ENCODE results near the gene GRAMD4.

GRAMD4 gene

DNA sequence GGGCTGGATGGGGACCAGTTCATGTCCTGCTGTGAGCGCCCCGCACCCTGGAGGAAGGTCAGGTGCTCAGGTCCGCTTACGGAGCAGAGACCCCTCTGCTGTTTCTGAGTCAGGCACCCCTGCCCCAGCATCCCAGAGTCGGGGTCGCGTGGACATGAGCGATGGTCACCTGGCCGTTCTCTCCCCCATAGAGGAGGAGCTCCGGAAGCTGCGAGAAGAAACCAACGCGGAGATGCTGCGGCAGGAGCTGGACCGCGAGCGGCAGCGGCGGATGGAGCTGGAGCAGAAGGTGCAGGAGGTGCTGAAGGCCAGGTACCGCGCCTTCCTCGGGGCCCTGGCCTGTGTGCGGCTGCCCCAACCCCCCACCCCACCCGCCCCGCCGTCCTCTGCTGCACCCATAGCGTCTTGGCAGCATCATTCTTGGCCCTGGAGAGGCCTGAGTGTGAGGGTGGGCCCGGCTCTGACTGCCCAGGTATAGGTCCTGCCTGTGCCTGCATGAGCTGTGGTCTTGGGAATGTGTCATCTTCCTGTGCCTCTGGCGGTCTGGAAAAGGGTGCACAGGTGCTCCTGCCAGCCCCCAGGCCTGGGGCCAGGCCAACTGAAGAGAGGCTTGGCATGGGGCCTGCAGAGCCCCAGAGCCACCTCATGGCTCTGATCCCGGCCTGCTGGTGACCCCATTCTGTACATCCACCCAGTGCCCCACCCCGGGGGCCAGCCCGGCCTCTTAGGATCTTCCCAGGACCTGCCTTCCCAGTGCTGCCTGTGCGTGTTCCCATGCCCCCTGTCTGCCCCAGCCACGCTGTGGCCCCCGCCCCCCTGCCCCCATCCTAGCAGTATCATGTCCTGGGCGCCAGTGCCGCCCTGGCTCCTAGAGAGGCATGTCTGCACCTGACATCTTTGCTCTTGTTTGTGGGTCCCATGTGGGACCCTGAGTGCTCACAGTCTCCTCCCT lies 38.1 kb downstream of the GRAMD4 start:
- no peaks in the 10 kb centered on the region for H3K9me3 Mint-ChIP-seq
- no peaks in the 10 kb centered on the region for H3K27me3 Mint-ChIP-seq
- peaks cover 36% of the 10 kb centered on the region for H3K4me1 Mint-ChIP-seq
- ATAC-seq: no peak
- H3K27ac Mint-ChIP-seq: peak overlapping the region; percentile 25
- peaks cover 27% of the 10 kb centered on the region for H3K36me3 Mint-ChIP-seq
- H3K4me3 Mint-ChIP-seq: no peak overlapping the region

DNA sequence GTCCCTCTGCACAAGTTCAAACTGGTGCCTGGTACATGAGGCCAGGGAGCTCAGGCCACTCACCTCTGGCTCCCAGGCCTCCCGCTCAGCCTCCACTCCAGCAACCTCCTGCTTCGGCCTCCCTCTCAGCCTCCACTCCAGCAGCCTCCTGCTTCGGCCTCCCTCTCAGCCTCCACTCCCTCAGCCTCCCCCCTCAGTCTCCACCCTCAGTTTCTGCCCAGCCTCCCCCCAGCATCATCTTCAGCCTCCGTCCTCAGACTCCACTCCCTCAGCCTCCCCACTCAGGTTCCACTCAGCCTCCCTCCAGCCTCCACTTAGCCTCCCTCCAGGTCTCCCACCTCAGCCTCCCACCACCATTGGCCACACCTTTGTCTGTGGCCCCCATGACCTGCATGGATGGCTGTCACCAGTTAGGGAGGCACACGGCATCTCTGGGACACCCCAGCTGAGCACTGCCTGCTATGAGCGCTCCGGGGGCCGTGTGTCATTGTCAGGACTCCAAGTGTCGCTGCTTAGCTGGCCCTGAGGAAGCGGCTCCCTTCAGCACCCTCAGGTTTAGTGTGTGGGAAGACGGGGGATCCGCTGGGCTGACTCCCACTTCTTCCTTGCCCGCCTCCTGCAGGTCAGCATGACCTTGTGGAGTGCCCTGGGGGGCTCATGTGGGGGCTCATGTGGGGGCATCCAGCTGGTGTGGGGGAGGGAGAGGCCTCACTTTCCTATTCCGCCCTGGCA lies 39.0 kb downstream of the GRAMD4 start:
- Mint-ChIP-seq H3K36me3 (peaks cover 32% of the 10 kb centered on the region), H3K27me3 (no peaks in the 10 kb centered on the region), H3K4me1 (peaks cover 30% of the 10 kb centered on the region), H3K4me3 (no peak overlapping the region), H3K9me3 (no peaks in the 10 kb centered on the region), H3K27ac (peak overlapping the region; percentile 25)
- no peak for ATAC-seq

DNA sequence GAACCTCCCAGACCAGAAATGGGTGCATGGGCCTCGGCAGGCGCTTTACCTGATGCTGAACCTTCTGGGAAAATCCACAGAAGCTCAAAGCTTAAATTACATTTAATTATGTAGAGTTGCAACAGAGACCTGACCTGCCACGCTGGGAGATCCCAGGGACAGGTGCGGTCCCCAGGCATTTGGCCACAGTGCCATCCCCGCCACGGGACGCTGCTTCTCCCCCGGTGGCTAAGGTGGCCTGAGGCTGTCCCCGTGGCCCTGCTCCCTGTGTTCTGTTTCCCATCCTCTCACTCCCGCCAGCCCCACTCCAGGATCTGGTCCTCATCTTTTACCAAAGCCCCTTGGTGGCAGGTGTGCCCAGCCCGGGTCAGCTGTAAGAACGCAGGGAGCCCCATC lies 39.6 kb downstream of the GRAMD4 start:
- ATAC-seq: no peak
- H3K27me3 Mint-ChIP-seq: no peaks in the 10 kb centered on the region
- H3K4me3 Mint-ChIP-seq: no peak overlapping the region
- H3K27ac Mint-ChIP-seq: peak overlapping the region; percentile 51
- H3K36me3 Mint-ChIP-seq: peaks cover 33% of the 10 kb centered on the region
- peaks cover 25% of the 10 kb centered on the region for H3K4me1 Mint-ChIP-seq
- H3K9me3 Mint-ChIP-seq: no peaks in the 10 kb centered on the region

- no peak for ATAC-seq
- Mint-ChIP-seq H3K27me3 (no peaks in the 10 kb centered on the region), H3K4me1 (peaks cover 23% of the 10 kb centered on the region), H3K9me3 (no peaks in the 10 kb centered on the region), H3K4me3 (no peak overlapping the region), H3K27ac (peak overlapping the region; percentile 51), H3K36me3 (peaks cover 38% of the 10 kb centered on the region)
Measured at GRCh38 chr22:46660604-46661201, 40.5 kb downstream of the GRAMD4 start.

GRCh38 chr22:46661221-46661851 lies 41.1 kb downstream of the GRAMD4 start:
- H3K4me1 Mint-ChIP-seq: peaks cover 23% of the 10 kb centered on the region
- no peaks in the 10 kb centered on the region for H3K9me3 Mint-ChIP-seq
- H3K4me3 Mint-ChIP-seq: no peak overlapping the region
- H3K27ac Mint-ChIP-seq: peak overlapping the region; percentile 51
- H3K36me3 Mint-ChIP-seq: peaks cover 43% of the 10 kb centered on the region
- no peaks in the 10 kb centered on the region for H3K27me3 Mint-ChIP-seq
- no peak for ATAC-seq

DNA sequence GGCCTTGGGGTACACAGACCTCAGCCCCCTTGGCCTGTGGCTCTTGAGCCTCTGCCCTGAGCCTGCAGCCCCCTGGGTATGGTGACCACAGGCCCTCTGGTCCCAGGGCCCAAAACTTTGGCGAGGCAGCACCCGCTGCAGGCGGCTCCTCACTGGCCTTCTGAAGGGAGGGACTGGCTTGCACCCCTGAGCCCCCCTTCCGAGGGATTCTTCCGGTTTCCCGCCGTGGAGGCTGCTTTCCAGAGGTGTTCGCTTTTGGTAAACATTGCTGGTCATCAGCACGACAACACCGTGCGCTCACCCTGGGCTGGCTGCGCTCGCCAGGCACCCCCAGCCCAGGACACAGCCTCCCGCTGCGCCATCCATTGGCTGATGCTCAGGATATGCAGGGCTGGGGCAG lies 42.0 kb downstream of the GRAMD4 start:
- ATAC-seq: no peak
- Mint-ChIP-seq H3K4me1 (peaks cover 23% of the 10 kb centered on the region), H3K9me3 (no peaks in the 10 kb centered on the region), H3K4me3 (no peak overlapping the region), H3K36me3 (peaks cover 48% of the 10 kb centered on the region), H3K27me3 (no peaks in the 10 kb centered on the region), H3K27ac (no peak overlapping the region)

GRCh38 chr22:46663001-46663400 lies 42.8 kb downstream of the GRAMD4 start:
- peaks cover 23% of the 10 kb centered on the region for H3K4me1 Mint-ChIP-seq
- H3K27ac Mint-ChIP-seq: no peak overlapping the region
- peaks cover 48% of the 10 kb centered on the region for H3K36me3 Mint-ChIP-seq
- H3K27me3 Mint-ChIP-seq: no peaks in the 10 kb centered on the region
- ATAC-seq: no peak
- no peak overlapping the region for H3K4me3 Mint-ChIP-seq
- no peaks in the 10 kb centered on the region for H3K9me3 Mint-ChIP-seq

DNA sequence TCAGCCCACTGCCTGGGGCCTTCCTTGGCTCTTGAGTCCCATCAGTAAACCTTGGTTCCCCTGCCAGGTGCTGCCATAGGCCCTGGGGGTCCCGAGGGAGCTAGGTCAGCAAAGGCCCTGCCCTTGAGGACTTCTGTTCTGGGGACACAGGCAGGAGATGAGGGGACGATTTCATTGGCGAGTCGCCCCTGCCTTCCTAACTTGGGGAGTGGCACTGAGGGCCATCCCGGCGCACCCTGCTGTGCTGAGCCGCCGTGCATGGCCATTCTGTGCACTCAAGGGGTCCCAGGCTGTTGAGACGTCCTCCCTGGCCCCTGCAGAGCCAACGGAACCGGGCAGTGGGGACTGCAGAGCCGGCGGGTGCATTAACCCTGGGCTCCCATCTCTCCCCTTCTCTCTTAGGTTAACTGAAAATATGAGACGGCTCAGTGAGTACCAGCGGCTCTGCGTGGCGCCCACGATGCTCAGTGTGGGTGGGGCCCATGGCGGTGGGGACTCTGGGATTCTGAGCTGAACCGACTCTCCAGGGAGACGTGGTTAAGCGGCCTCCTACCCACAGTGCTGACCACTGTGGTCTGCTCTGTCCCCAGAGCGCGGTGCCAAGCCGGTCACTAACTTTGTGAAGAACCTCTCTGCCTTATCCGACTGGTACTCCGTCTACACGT lies 43.4 kb downstream of the GRAMD4 start:
- H3K9me3 Mint-ChIP-seq: no peaks in the 10 kb centered on the region
- H3K4me1 Mint-ChIP-seq: peaks cover 23% of the 10 kb centered on the region
- ATAC-seq: no peak
- no peaks in the 10 kb centered on the region for H3K27me3 Mint-ChIP-seq
- no peak overlapping the region for H3K4me3 Mint-ChIP-seq
- H3K36me3 Mint-ChIP-seq: peaks cover 51% of the 10 kb centered on the region
- no peak overlapping the region for H3K27ac Mint-ChIP-seq

- no peak for ATAC-seq
- Mint-ChIP-seq H3K4me1 (peaks cover 18% of the 10 kb centered on the region), H3K9me3 (no peaks in the 10 kb centered on the region), H3K36me3 (peaks cover 51% of the 10 kb centered on the region), H3K4me3 (no peak overlapping the region), H3K27me3 (no peaks in the 10 kb centered on the region), H3K27ac (no peak overlapping the region)
Measured at GRCh38 chr22:46664301-46664855, 44.2 kb downstream of the GRAMD4 start.

- Mint-ChIP-seq H3K27ac (no peak overlapping the region), H3K36me3 (peaks cover 51% of the 10 kb centered on the region), H3K4me1 (peaks cover 13% of the 10 kb centered on the region), H3K27me3 (no peaks in the 10 kb centered on the region), H3K4me3 (no peak overlapping the region), H3K9me3 (no peaks in the 10 kb centered on the region)
- no peak for ATAC-seq
Measured at GRCh38 chr22:46665151-46665695, 45.0 kb downstream of the GRAMD4 start.

- H3K27ac Mint-ChIP-seq: no peak overlapping the region
- H3K4me3 Mint-ChIP-seq: no peak overlapping the region
- no peak for ATAC-seq
- no peaks in the 10 kb centered on the region for H3K9me3 Mint-ChIP-seq
- H3K36me3 Mint-ChIP-seq: peaks cover 45% of the 10 kb centered on the region
- H3K27me3 Mint-ChIP-seq: no peaks in the 10 kb centered on the region
- peaks cover 7% of the 10 kb centered on the region for H3K4me1 Mint-ChIP-seq
Measured at GRCh38 chr22:46665751-46666280, 45.6 kb downstream of the GRAMD4 start.

DNA sequence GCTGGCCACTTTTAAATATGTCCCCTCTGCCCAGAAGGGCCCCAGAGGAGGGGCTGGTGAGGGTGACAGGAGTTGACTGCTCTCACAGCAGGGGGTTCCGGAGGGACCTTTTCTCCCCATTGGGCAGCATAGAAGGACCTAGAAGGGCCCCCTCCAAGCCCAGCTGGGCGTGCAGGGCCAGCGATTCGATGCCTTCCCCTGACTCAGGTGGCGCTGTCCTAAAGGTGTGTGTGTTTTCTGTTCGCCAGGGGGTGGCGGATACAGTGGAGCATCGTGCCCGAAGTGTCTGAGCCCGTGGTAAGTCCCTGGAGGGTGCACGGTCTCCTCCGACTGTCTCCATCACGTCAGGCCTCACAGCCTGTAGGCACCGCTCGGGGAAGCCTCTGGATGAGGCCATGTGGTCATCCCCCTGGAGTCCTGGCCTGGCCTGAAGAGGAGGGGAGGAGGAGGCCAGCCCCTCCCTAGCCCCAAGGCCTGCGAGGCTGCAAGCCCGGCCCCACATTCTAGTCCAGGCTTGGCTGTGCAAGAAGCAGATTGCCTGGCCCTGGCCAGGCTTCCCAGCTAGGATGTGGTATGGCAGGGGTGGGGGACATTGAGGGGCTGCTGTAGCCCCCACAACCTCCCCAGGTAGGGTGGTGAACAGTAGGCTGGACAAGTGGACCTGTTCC lies 46.5 kb downstream of the GRAMD4 start:
- Mint-ChIP-seq H3K9me3 (no peaks in the 10 kb centered on the region), H3K4me3 (no peak overlapping the region), H3K27ac (no peak overlapping the region), H3K27me3 (no peaks in the 10 kb centered on the region), H3K36me3 (peaks cover 41% of the 10 kb centered on the region), H3K4me1 (peaks cover under 1% of the 10 kb centered on the region)
- ATAC-seq: no peak

- ATAC-seq: no peak
- Mint-ChIP-seq H3K27me3 (no peaks in the 10 kb centered on the region), H3K27ac (no peak overlapping the region), H3K4me3 (no peak overlapping the region), H3K36me3 (peaks cover 46% of the 10 kb centered on the region), H3K9me3 (no peaks in the 10 kb centered on the region), H3K4me1 (peaks cover 6% of the 10 kb centered on the region)
Measured at GRCh38 chr22:46667245-46667623, 47.0 kb downstream of the GRAMD4 start.

DNA sequence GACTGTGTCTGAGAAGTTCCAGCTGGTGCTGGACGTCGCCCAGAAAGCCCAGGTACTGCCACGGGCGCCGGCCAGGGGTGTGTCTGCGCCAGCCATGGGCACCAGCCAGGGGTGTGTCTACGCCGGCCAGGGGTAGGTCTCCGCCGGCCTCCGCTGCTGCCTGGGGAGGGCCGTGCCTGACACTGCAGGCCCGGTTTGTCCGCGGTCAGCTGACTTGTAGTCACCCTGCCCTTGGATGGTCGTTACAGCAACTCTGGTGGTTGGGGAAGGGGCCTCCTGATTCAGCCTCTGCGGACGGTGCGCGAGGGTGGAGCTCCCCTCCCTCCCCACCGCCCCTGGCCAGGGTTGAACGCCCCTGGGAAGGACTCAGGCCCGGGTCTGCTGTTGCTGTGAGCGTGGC lies 47.9 kb downstream of the GRAMD4 start:
- Mint-ChIP-seq H3K27me3 (no peaks in the 10 kb centered on the region), H3K9me3 (no peaks in the 10 kb centered on the region), H3K4me1 (peaks cover 15% of the 10 kb centered on the region), H3K4me3 (no peak overlapping the region), H3K27ac (no peak overlapping the region), H3K36me3 (peaks cover 55% of the 10 kb centered on the region)
- no peak for ATAC-seq
